ENCODE data around the gene RHEBL1.

GRCh38 chr12:49055092-49055491, 14.7 kb downstream of the RHEBL1 start:
- TF ChIP-seq CTCF (conservative IDR thresholded peaks at IDR 0.05) (no peak), EZH2 (IDR thresholded peaks at IDR 0.05; ENCODE audit: low read depth) (no peak)
